NCI-H146 treated with DMSO at 0.1 percent for 48 hours (cell line): ENCODE results near the gene MAPK13.
A peak's percentile ranks its signal among the peaks of the same experiment; 100 is the strongest.
"Not testable (repeated sequence)": the region's sequence is repeated elsewhere in the genome, so short reads cannot be mapped to it uniquely, and the experiment has no call there.

Source experiments
- DNase-seq: peaks from one replicate; lab custom pipeline; 2025; ENCODE audit not compliant: unreplicated experiment; lab: John Stamatoyannopoulos, UW

MAPK13 gene

GRCh38 chr6:36129941-36130666 is at the start of gene MAPK13:
TSS of gene MAPK13 (plus strand) at chr6:36130513. CDS start at chr6:36130583, 70 bp downstream.
- peak; percentile 59 for DNase-seq

- DNase-seq: no peak
Measured at GRCh38 chr6:36082318-36082717, 48.0 kb upstream of the MAPK13 start.

- no peak for DNase-seq
Measured at GRCh38 chr6:36083446-36083845, 46.9 kb upstream of the MAPK13 start.

DNA sequence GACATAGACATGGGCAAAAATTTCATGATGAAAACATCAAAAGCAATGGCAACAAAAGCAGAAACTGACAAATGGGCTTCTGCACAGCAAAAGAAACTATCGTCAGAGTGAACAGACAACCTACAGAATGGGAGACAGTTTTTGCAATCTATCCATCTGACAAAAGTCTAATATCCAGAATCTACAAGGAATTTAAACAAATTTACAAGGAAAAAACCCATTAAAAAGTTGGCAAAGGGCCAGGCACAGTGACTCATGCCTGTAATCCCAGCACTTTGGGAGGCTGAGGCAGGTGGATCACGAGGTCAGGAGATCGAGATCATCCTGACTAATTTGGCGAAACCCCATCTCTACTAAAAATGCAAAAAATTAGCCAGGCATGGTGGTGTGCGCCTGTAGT is 42.1 kb upstream of the MAPK13 start:
- not testable (repeated sequence) for DNase-seq

- DNase-seq: no peak
Measured at GRCh38 chr6:36089048-36089447, 41.3 kb upstream of the MAPK13 start.

DNA sequence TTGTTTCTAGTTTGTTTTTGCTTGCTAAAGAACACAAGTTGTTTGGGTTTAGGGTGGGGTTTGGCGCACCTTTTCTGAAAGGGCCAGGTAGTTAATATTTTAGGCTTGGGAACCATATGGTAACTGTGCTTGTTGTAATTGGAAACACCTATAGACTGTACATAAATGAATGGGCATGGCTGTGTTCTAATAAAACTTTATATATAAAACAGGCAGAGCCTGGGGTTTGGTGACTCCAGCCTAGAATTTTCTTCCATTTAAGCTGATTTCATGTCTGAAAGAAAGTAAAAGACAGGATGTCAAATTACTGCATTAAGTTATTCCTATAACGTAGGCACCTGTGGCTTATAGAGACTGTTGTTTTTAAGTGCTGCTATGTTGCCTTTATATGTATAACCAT is 36.1 kb upstream of the MAPK13 start:
- DNase-seq: no peak

DNA sequence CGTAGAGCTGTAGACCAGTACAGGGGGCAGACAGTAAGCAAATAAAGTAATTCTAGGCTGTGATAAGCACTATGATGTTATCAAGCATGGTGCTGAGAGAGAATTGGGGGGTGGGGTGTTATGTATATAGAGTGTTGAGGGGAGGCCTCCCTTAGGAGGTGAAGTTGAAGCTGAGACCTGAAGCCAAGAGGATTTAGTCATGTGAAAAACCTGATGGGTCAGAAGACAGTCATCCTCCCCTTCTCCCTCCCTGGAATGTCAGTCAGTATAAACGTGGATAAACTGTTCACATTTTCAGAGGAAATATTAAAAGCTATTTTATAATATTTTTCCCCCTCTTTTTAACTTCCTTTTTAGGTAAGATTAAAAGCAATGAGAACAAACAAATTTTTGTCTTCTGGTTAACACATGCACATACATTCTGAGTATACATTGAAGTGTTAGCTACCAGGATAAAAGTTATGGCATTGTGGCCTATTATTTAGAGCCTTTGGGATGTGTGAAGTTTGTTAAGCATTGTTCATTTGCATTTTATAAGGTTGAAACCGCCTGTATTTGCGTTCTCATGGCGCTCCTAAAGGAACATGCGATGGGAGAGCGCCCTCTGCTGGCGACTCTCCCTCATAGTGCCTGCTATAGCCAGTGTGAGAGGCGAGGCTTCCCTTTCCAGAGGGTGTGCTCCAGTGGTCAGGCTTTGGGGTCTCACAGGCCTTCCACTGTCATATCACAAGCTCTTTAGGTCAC is 35.4 kb upstream of the MAPK13 start:
- DNase-seq: peak; percentile 43

- peak; percentile 72 for DNase-seq
Measured at GRCh38 chr6:36095497-36096391, 34.6 kb upstream of the MAPK13 start.

- DNase-seq: no peak
Measured at GRCh38 chr6:36098253-36098919, 31.9 kb upstream of the MAPK13 start.

DNA sequence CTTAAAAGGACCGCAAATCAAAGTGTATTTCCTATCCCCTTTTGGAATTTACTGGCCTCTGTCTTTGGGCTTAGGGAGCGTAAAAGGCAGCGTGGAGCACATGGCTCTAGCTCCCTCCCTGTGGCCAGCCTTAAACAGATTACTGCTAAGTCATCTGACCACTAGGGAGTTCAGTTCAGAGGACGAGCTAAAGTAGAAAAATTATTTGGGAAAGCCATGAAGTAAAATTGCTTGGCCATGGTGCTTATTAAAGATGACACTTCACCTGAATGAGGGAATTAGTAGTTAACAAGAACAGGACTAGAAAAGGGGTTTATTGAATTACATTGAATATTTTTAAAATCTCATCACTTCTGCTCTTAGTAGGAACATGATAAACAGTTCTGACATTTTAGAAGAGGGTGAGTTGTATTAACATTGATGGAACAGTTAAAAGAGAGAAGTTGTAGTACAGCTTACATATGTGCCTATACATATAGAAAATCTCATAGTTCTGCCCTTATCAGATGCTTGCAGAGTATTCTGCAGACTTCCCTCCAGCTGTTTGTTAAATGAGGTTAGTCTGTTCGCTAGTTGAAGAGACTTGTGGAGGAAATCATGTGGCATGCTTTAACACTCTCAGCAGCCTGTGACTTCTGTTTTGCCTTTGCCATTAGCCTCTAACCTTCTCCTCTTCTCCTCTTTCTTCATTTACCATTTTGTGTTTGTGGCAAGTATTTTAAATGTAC is 31.2 kb upstream of the MAPK13 start:
- no peak for DNase-seq

DNA sequence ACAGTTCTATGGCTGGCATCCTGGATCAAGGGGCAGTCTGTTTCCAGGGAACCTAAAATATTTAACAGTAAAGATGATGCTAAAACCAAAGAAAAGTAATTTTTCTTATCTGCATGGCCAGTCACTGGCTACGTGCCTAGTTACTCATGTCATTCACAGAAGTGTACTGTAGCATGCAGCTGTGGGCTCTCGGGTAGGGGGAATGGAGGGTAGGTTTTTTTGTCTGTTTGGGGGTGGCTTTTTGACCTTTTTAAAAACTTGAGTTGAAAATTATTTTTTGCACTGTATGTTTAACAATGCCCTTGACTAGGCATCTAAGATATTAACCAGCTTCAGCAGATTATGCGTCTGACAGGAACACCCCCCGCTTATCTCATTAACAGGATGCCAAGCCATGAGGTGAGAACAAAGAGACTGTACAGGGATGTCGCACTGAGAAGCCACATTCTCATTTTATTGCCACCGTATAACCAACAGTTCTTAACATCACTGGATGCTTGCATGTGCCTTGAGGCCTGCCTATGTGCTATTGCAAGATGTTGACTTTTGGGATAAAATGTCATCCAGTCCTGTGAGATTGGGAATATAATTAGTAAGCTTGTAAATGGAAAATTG is 30.3 kb upstream of the MAPK13 start:
- no peak for DNase-seq

- DNase-seq: no peak
Measured at GRCh38 chr6:36101691-36102090, 28.6 kb upstream of the MAPK13 start.

DNA sequence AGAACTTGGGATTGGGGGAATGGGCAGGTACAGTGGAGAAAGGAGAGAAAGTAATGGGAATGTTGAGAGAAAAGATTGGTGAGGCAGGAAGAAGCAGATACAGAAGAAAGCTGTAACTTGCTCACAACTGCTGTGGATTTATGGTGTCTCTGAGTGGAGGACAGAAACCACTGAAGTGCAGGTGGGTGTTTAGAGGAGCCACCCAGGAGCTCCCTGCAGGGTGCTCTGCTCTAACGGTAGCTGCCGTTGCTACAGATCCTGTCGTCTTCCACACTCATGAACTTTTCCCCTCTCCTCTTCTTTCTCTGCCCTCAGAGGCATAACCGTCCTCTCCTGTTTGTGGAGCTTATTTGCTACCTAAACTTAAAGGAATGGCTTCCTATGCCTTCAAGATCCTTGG is 27.5 kb upstream of the MAPK13 start:
- DNase-seq: no peak

DNA sequence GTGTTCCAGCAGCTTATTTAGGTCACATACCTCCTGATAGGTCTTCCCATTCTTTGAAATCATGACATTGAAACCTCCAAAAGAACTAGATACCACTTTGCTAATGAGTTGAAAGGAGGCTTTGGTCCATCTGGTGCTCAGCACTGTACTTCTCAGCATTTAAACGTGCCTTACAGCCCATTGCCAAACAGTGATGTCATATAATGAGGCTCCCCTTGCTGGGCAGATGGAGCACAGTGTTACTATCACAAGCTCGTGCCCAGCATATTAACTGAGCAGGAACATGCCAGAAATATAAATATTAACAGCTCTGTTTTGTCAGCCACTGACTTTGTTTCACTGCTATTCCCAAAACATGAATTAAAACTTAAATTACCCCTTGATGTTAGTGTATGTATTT is 25.5 kb upstream of the MAPK13 start:
- DNase-seq: no peak

GRCh38 chr6:36109092-36109491 is 21.2 kb upstream of the MAPK13 start:
- DNase-seq: no peak

DNA sequence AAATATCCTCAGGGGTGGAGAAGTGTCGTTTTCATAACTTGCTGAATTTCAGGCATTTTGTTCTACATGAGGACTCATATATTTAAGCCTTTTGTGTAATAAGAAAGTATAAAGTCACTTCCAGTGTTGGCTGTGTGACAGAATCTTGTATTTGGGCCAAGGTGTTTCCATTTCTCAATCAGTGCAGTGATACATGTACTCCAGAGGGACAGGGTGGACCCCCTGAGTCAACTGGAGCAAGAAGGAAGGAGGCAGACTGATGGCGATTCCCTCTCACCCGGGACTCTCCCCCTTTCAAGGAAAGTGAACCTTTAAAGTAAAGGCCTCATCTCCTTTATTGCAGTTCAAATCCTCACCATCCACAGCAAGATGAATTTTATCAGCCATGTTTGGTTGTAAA is 20.3 kb upstream of the MAPK13 start:
- no peak for DNase-seq

DNA sequence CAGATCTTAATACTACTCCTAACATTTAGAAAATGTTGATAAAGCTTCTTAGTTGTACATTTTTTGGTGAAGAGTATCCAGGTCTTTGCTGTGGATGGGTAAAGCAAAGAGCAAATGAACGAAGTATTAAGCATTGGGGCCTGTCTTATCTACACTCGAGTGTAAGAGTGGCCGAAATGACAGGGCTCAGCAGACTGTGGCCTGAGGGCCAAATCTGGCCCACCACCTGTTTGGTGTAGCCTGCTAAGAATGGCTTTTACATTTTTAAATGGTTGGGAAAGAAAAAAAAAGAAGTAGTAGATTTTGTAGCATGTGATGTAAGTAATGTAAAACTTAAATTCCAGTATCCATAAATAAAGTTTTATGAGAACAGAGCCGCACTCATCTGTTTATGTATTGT is 19.4 kb upstream of the MAPK13 start:
- DNase-seq: no peak

GRCh38 chr6:36111526-36111925 is 18.8 kb upstream of the MAPK13 start:
- DNase-seq: no peak

- DNase-seq: no peak
Measured at GRCh38 chr6:36113049-36113448, 17.3 kb upstream of the MAPK13 start.

DNA sequence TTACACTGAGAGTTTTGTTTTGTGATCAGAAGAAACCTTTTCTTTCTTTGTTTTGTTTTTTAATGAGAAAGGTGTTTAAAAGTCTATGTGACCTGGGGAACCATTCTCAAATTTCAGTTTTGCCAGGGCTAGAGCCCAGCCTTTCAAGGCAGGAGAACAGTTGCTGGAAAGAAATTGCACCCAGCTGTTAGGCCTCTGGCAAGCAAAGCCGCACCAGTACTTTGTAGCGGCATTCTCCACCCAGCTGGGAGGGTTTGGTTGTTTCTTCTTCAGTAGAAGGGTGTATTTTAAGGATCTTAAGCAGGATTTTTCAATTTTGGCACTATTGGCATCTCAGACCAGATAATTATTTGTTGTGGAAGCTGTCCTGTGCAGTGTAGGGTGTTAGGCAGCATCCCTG is 16.6 kb upstream of the MAPK13 start:
- DNase-seq: no peak
